ENCODE measurements around the gene C1GALT1. TPM values are rescaled to one million over a fixed set of nuclear protein-coding genes. Genes with fewer than 3 reads are reported as not detected.

Gene C1GALT1
- total RNA-seq, 1 experiment from 2014 or later, result 27.2 TPM

GRCh38 chr7:7210475-7211237 is 28.3 kb downstream of the C1GALT1 start (continued):
- TF ChIP-seq REST (IDR thresholded peaks at IDR 0.05; ENCODE audit: low read depth), result no peak
- TF ChIP-seq POLR2AphosphoS5 (IDR thresholded peaks at IDR 0.05; ENCODE audit: low read depth, low read length), result no peak
- no peak for TF ChIP-seq CEBPB (IDR thresholded peaks at IDR 0.05; ENCODE audit: low read depth)
- TF ChIP-seq ZBTB33 (IDR thresholded peaks at IDR 0.05; ENCODE audit: extremely low read depth, insufficient replicate concordance, low read length), result no peak

GRCh38 chr7:7212612-7213011 is 30.3 kb downstream of the C1GALT1 start:
- Histone ChIP-seq H3K4me1 (ENCODE audit: control insufficient read depth in 1 of 2, insufficient read depth in 2 of 2, low read length in 2 of 2) (no peaks in the 10 kb centered on the region), H3K27me3 (ENCODE audit: insufficient read depth, low read length) (no peaks in the 10 kb centered on the region), H3K79me2 (ENCODE audit: insufficient read depth, low read length) (peaks cover 46% of the 10 kb centered on the region), H3K9ac (ENCODE audit: low read length) (no peak overlapping the region), H3K9me2 (ENCODE audit: insufficient read depth) (no peaks in the 10 kb centered on the region), H3K9me3 (ENCODE audit: control insufficient read depth in 1 of 2, insufficient read depth in 1 of 2, low read depth in 1 of 2, low read length in 2 of 2) (0 out of 4 replicates have a peak, but pooled peaks cover 0 to 3% of the 10 kb centered on the region in 2 experiments), H3K4me2 (ENCODE audit: low read length) (no peak overlapping the region), H3K4me3 (replicated peaks in 1 of 2; ENCODE audit: low read depth in 1 of 2, low read length in 2 of 2) (no peak overlapping the region), H4K20me1 (ENCODE audit: insufficient read depth) (no peaks in the 10 kb centered on the region), H2AFZ (ENCODE audit: low read depth, low read length, poor library complexity, severe bottlenecking) (no peak overlapping the region), H3K27ac (ENCODE audit: low read depth, low read length) (no peak overlapping the region), H3K36me3 (ENCODE audit: control insufficient read depth in 1 of 2, insufficient read depth in 2 of 2, low read length in 2 of 2) (no peaks in the 10 kb centered on the region)
- ChIA-PET POLR2A (no interaction called here), CTCF (no interaction called here), RAD21 (ENCODE audit: low non-redundant PET in 1 of 2, low total read pairs in 2 of 2, uncharacterized antibody in 2 of 2, unreplicated experiment in 2 of 2) (no interaction called here)
- ATAC-seq (no peak), DNase-seq (ENCODE audit: low read depth, low spot score) (no peak)
- intact Hi-C loops (cut with micrococcal nuclease), result no loop called here
- peak; percentile 22; the same call in 1 of the 2 replicates for TF ChIP-seq CBX3 (IDR thresholded peaks at IDR 0.05; ENCODE audit: low read depth)
- TF ChIP-seq TCF7L2 (IDR thresholded peaks at IDR 0.05; ENCODE audit: borderline replicate concordance, extremely low read depth, insufficient read depth, insufficient read length), result no peak
- BruUV-seq (replicated peaks), result no TSS peak

Measured in HCT116 (cell line).